Bronchial epithelial cell (primary cell): ENCODE measurements around the gene RELT. TPM values are rescaled to one million over a fixed set of nuclear protein-coding genes. Genes with fewer than 3 reads are reported as not detected.
A peak's percentile ranks its signal among the peaks of the same experiment; 100 is the strongest.

Source experiments
- DNase-seq: peaks from one replicate; pipeline ENCODE4 v3.0.0-alpha.2; 2010; ENCODE audit warnings: low read depth
- FAIRE-seq: peaks from 2 replicates; lab custom pipeline; 2011; peaks lifted over from hg19 to GRCh38; lab: Jason Lieb, UNC
- H3K27me3 ChIP-seq: 2 replicates; pipeline ENCODE4 v1.5.1; 2011; ENCODE audit warnings: low read length; ENCODE audit not compliant: control insufficient read depth, insufficient read depth
- H3K36me3 ChIP-seq: 2 replicates; pipeline ENCODE4 v1.5.1; 2011; ENCODE audit warnings: low read length; ENCODE audit not compliant: control insufficient read depth, insufficient read depth
- H3K4me3 ChIP-seq: 2 replicates; pipeline ENCODE4 v1.5.1; 2011; ENCODE audit warnings: mild to moderate bottlenecking, low read depth, low read length, control low read depth
- CTCF ChIP-seq: IDR thresholded peaks from 2 replicates; pipeline ENCODE4 v1.5.1; 2011; ENCODE audit warnings: mild to moderate bottlenecking, moderate library complexity, low read length, control low read depth, inconsistent platforms; ENCODE audit not compliant: insufficient read depth, severe bottlenecking
- total RNA-seq: library from RNA; depleted of rRNA; stranded (reverse); fragments of >200 nt; gene quantifications from 2 replicates; pipeline ENCODE4 v1.2.1, GENCODE V29; 2014

Gene RELT
- total RNA-seq, 1 donor from 2014 or later: 3.4 TPM

DNA sequence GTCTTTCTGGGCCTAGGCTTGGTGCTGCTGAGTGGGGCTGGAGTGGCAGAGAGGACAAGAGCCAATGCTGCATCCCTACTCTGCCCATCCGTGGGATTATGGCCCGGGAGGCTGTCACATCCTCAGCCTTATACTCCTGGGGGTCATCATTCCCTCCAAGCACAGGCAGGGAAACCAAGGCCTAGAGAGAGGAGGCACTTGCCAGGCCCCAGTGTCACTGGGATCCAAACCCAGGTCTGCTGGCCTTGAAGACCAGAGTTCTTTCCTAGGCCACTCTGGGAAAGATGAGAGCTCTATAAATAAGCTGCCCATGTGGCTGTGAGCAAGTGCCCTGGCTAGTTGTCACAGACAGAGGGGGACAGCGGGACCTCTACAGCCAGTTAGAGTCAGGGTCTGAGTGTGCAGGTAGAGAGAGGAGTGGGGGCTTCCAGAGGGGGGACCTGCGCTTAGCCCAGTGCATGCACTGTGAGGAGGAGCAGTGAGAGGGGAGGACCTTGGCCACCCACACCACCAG is 4.8 kb downstream of the RELT start:
- DNase-seq (no peak), FAIRE-seq (no peak)
- no peaks in the 10 kb centered on the region for H3K36me3 ChIP-seq
- no peak for TF ChIP-seq CTCF
- H3K4me3 ChIP-seq: no peak overlapping the region
- H3K27me3 ChIP-seq: no peaks in the 10 kb centered on the region

- Histone ChIP-seq H3K36me3 (no peaks in the 10 kb centered on the region), H3K27me3 (no peaks in the 10 kb centered on the region), H3K4me3 (no peak overlapping the region)
- FAIRE-seq (no peak), DNase-seq (no peak)
- no peak for TF ChIP-seq CTCF
These were observed 5.4 kb downstream of the RELT start for GRCh38 chr11:73381589-73381988.

DNA sequence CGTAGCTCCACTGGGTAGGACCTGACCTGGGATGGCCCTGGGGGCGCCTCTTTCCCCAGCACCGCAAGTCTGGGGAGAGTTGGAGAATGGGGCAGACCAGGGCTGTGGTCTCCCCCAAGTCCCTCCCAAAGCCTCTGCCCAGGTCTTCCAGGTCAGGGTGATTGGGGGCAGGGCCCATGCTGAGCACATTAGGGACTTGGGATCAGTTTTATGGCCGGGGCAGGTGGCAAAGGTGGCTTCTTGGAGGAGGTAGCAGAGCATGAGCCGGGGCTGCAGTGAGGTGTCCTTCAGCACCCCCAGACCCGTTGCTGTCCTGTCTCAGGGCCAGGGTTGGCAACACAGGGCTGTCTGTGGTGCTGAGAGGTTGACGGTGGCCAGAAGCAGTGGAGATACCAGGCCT is 6.0 kb downstream of the RELT start:
- Histone ChIP-seq H3K4me3 (no peak overlapping the region), H3K27me3 (no peaks in the 10 kb centered on the region), H3K36me3 (no peaks in the 10 kb centered on the region)
- TF ChIP-seq CTCF: no peak
- DNase-seq: no peak
- FAIRE-seq: no peak

- Histone ChIP-seq H3K4me3 (no peak overlapping the region), H3K36me3 (no peaks in the 10 kb centered on the region), H3K27me3 (no peaks in the 10 kb centered on the region)
- no peak for DNase-seq
- TF ChIP-seq CTCF: no peak
- FAIRE-seq: no peak
These were observed 6.5 kb downstream of the RELT start for GRCh38 chr11:73382747-73383146.

- Histone ChIP-seq H3K4me3 (no peak overlapping the region), H3K36me3 (no peaks in the 10 kb centered on the region), H3K27me3 (no peaks in the 10 kb centered on the region)
- no peak for TF ChIP-seq CTCF
- no peak for FAIRE-seq
- DNase-seq: peak; percentile 24
These were observed 7.3 kb downstream of the RELT start for GRCh38 chr11:73383249-73384124.
